Hematopoietic multipotent progenitor cell treated with erythropoietin and hydrocortisone succinate and interleukin-3 and kit ligand, for 4 days (in vitro differentiated cells): ENCODE measurements around the gene SFT2D2.
A peak's percentile ranks its signal among the peaks of the same experiment; 100 is the strongest.

Experiments
- DNase-seq: peaks from one replicate; pipeline ENCODE4 v3.0.0-alpha.2; 2015

SFT2D2 gene

GRCh38 chr1:168223681-168224540, 1.9 kb upstream of the SFT2D2 start:
- no peak for DNase-seq

- no peak for DNase-seq
Observed at GRCh38 chr1:168224991-168225390, 813 bp upstream of the SFT2D2 start.

GRCh38 chr1:168227620-168228019, 1.8 kb downstream of the SFT2D2 start:
- DNase-seq: no peak

GRCh38 chr1:168229893-168230292, 4.1 kb downstream of the SFT2D2 start:
- DNase-seq: no peak

GRCh38 chr1:168230709-168231108, 4.9 kb downstream of the SFT2D2 start:
- no peak for DNase-seq

- peak; percentile 77 for DNase-seq
Observed at GRCh38 chr1:168234846-168235547, 9.2 kb downstream of the SFT2D2 start.

GRCh38 chr1:168235548-168235885, 9.7 kb downstream of the SFT2D2 start:
- DNase-seq: no peak

GRCh38 chr1:168235937-168236336, 10.1 kb downstream of the SFT2D2 start:
- DNase-seq: no peak

- DNase-seq: no peak
Observed at GRCh38 chr1:168236836-168237611, 11.2 kb downstream of the SFT2D2 start.

GRCh38 chr1:168243198-168243597, 17.4 kb downstream of the SFT2D2 start:
- no peak for DNase-seq

GRCh38 chr1:168243636-168244212, 17.9 kb downstream of the SFT2D2 start:
- DNase-seq: no peak

- no peak for DNase-seq
Observed at GRCh38 chr1:168245042-168245441, 19.2 kb downstream of the SFT2D2 start.

GRCh38 chr1:168246506-168246905, 20.7 kb downstream of the SFT2D2 start:
- no peak for DNase-seq

GRCh38 chr1:168252204-168252733, 26.5 kb downstream of the SFT2D2 start:
- no peak for DNase-seq

- no peak for DNase-seq
Observed at GRCh38 chr1:168256164-168256563, 30.4 kb downstream of the SFT2D2 start.

GRCh38 chr1:168257397-168257796, 31.6 kb downstream of the SFT2D2 start:
- no peak for DNase-seq

- no peak for DNase-seq
Observed at GRCh38 chr1:168259567-168259966, 33.8 kb downstream of the SFT2D2 start.

- DNase-seq: no peak
Observed at GRCh38 chr1:168260393-168260792, 34.6 kb downstream of the SFT2D2 start.

- DNase-seq: no peak
Observed at GRCh38 chr1:168261390-168261789, 35.6 kb downstream of the SFT2D2 start.

- no peak for DNase-seq
Observed at GRCh38 chr1:168263130-168263529, 37.3 kb downstream of the SFT2D2 start.

GRCh38 chr1:168264296-168264695, 38.5 kb downstream of the SFT2D2 start:
- no peak for DNase-seq

- no peak for DNase-seq
Observed at GRCh38 chr1:168265596-168265995, 39.8 kb downstream of the SFT2D2 start.

GRCh38 chr1:168266644-168267186, 40.9 kb downstream of the SFT2D2 start:
- DNase-seq: peak; percentile 41
